RWPE1 (cell line): ENCODE data around the gene TIMM22.

Source experiments
- CTCF ChIA-PET: fragments of 350-600 bp; sonication (Branson Sonifier 250); formaldehyde crosslinking; extraction: SDS; loops from one replicate; lab custom pipeline; 2021; lab: Yijun Ruan, JAX
- POLR2A ChIA-PET: fragments of 400-600 bp; formaldehyde crosslinking; extraction: SDS; loops from one replicate; lab custom pipeline; 2020; ENCODE audit warnings: antibody characterized with exemption; ENCODE audit not compliant: low non-redundant PET; lab: Yijun Ruan, JAX
- DNase-seq: peaks from one replicate; pipeline ENCODE4 v3.0.0; 2012; ENCODE audit warnings: low spot score
- H3K27ac ChIP-seq: fragments of 450-650 bp; 2 replicates; pipeline ENCODE4 v1.5.1; 2017
- CTCF ChIP-seq: fragments of 450-650 bp; conservative IDR thresholded peaks from 2 replicates; pipeline ENCODE4 v1.5.1; 2017; ENCODE audit warnings: low read depth, mild to moderate bottlenecking

The TIMM22 gene

GRCh38 chr17:954431-955164 is 42.3 kb upstream of the TIMM22 start:
- peak overlapping the region; percentile 67 for H3K27ac ChIP-seq
- TF ChIP-seq CTCF, result no peak
- CTCF ChIA-PET, result interaction anchor here (0.7 kb wide), 2 partner anchors 21 to 77 kb away, joined by 3 read pairs; no protein-coding TSS in a partner anchor
- no peak for DNase-seq
- POLR2A ChIA-PET, result no interaction called here

- CTCF ChIA-PET, result interaction anchor here (0.7 kb wide), 1 partner anchor 24 kb away, joined by 4 read pairs; no protein-coding TSS in a partner anchor
These were observed 40.0 kb upstream of the TIMM22 start for GRCh38 chr17:956905-957304.

GRCh38 chr17:957856-958421 is 39.0 kb upstream of the TIMM22 start:
- peak overlapping the region; percentile 71 for H3K27ac ChIP-seq
- POLR2A ChIA-PET, result no interaction called here
- TF ChIP-seq CTCF, result no peak
- CTCF ChIA-PET, result interaction anchor here (0.6 kb wide), 2 partner anchors 17 to 99 kb away, joined by 5 to 6 read pairs; no protein-coding TSS in a partner anchor
- peak; percentile 42 for DNase-seq

More at GRCh38 chr17:956905-957304, 40.0 kb upstream of the TIMM22 start:
- TF ChIP-seq CTCF, result no peak
- DNase-seq, result peak; percentile 86
- peak overlapping the region; percentile 71 for H3K27ac ChIP-seq
- POLR2A ChIA-PET, result no interaction called here

GRCh38 chr17:958712-959451 is 38.0 kb upstream of the TIMM22 start:
- DNase-seq, result no peak
- CTCF ChIA-PET, result no interaction called here
- H3K27ac ChIP-seq, result peak overlapping the region; percentile 71
- TF ChIP-seq CTCF, result no peak
- POLR2A ChIA-PET, result no interaction called here

- ChIA-PET POLR2A (no interaction called here), CTCF (no interaction called here)
- peak overlapping the region; percentile 55 for H3K27ac ChIP-seq
- DNase-seq, result no peak
- no peak for TF ChIP-seq CTCF
These were observed 34.8 kb upstream of the TIMM22 start for GRCh38 chr17:962166-962565.

- no peak for DNase-seq
- ChIA-PET POLR2A (no interaction called here), CTCF (no interaction called here)
- no peak for TF ChIP-seq CTCF
- peak overlapping the region; percentile 55 for H3K27ac ChIP-seq
These were observed 34.3 kb upstream of the TIMM22 start for GRCh38 chr17:962670-963069.
